ENCODE data around the gene C10orf143.

Gene C10orf143

DNA sequence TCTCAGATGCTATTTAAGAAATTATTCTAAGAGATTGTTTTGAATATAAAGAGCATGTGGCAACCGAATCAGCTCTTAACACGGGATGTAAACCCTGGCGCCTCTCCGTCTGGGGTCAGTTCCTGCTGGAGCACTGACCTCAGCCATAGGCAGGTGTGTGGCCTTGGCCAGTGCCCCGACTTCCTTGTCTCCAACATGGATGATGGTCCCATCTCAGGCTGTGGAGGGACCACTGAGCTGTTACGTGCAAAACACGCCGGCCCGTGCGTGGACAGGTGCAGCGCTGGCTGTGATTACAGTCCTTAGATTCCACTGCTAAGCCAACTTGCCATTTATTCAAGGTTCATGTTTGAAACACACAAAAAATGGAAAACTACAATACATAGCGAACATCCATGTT is 59.9 kb downstream of the C10orf143 start:
- no peak for DNase-seq

DNA sequence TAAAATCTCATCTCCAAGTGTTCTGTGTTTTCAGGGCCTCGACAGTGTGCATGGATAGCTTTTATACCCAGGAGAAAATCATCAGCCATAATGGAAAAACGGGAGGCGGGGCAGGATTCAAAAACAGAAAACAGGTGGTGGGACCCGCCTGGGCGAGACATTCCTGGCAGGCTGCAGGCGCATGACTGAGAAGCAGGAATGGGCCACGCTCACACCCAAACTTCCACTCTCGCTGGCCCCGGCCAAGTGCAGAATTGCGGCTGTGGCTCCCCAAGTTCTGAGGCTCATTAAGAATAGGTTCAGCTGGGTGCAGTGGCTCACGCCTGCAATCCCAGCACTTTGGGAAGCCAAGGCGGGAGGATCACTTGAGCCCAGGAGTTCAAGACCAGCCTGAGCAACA is 60.6 kb downstream of the C10orf143 start:
- no peak for DNase-seq

DNA sequence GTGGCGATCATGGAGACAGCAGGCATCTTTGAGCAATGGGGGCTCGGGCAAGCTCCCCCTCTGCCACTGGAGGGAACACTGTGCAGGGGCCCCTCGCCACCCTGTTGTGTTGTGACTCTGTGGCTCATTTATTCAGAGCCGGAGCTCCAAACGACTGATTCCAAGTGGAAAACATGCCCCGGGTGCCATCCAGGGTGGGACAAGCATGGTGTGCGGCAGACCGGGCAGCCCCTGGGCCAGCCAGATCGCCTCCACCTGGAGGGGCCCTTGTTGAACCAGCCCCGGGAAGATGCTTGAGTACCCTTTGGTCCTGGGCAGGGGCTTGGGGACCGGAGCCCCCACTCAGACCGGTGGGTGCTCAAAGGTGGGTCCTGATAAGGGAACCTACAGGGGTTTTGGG is 61.4 kb downstream of the C10orf143 start:
- DNase-seq = no peak

DNA sequence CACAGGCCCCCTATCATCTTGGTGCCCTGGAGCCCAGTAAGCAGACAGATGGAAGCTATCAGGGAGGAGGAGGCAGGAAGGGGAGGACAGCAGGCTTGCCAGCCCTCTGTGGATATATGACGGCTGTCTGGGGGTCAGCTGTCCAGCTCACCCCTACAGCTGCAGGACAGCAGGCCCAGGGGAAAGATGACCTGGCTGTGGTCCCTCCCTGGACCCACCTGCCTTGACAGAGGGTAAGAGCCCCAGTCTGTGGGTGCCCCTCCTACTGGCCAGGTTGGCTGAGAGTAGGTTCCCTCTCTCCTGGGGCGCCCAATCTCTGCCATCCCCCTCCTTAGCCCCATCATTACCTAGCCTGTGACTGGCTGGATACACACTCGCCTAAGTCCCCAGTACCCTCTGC is 62.5 kb downstream of the C10orf143 start:
- no peak for DNase-seq

DNA sequence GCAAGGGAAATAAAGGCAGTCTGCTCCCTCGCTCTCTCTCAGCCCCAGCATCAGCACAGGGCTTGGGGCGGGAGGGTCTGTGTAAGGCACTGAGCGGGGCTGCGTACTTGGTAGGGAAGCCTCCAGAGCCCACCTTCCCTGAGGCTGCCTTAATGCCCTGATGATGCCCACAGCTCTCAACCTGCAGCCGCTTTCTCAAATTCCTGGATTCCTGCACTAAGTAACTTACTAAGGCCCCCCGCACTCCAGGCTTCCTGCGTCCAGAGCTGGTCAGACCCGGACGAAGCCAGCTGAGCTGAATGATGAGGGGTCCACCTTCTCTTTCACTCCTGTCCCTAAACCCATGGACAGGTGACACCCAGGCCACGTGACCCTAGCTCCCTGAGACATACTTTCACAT is 63.3 kb downstream of the C10orf143 start:
- DNase-seq = no peak

DNA sequence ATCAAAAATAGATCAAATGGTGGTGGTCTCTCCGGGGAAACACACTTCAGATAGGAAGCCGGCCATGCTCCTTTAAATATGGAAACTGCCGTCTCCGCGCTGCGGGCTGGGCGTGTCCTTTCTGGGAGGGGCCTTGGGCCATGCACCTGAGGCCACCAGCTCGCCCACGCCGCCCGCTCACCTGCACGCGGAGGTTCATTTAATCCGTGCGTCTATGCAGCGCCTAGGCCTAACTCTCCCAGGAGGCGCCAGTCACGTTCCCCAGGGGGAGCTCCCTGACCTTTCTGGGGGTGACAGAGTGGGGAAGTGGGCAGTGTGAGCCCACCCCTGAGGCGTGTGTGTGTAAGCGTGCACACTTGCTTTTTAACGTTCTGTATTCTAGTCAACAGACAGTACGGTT is 64.0 kb downstream of the C10orf143 start:
- no peak for DNase-seq

DNA sequence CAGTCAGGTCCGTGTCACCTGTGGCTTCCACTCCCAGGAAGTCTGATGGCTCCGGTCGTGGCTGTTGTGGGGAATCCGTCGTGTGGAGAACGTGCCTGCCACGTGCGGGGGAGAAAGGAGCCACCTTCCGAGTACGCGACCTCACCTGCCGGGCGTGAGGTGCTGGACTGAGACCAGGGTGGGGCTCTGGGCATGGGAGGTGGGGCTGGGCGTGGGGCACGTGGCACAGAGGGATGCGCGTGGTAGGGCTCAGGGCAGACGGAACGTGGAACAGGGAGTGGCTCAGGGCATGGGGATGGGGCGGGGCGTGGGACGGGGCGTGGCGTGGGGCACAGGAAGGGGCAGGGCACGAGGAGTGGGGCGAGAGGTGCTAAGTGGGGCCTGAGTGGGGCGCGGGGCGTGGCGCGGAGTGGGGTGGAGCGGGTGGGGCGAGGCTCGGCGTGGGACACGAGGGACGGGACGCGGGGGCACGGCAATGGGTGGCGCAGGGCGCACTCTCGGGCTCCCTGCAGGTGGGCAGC is 64.8 kb downstream of the C10orf143 start:
- no peak for DNase-seq

DNA sequence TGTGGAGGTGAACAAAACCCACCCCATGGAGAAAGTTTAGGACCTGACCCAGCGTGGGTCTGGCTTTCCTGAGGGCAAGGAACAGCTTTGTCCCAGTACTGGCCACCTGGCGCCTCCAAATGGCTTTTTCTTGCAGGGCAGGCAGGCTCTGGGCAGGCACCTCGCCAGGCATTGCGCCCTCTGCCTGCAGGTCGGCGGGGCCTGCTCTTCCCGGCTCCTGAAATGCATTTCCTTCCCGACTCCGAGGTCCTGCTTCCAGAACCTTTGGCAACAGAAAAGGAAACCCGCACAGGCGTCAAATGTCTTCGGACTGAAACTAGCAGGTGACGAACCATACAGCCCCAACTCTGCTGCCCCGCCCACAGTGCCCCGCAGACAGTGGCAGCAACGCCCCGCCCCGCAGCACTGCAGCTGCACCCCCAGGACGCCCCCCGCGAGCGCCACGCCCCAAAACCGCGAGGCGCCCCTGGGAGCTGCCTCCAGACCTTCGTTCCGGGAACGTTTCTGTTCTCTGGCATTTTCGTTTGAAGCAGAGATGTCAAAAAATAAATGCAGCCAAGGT is 65.5 kb downstream of the C10orf143 start:
- no peak for DNase-seq

DNA sequence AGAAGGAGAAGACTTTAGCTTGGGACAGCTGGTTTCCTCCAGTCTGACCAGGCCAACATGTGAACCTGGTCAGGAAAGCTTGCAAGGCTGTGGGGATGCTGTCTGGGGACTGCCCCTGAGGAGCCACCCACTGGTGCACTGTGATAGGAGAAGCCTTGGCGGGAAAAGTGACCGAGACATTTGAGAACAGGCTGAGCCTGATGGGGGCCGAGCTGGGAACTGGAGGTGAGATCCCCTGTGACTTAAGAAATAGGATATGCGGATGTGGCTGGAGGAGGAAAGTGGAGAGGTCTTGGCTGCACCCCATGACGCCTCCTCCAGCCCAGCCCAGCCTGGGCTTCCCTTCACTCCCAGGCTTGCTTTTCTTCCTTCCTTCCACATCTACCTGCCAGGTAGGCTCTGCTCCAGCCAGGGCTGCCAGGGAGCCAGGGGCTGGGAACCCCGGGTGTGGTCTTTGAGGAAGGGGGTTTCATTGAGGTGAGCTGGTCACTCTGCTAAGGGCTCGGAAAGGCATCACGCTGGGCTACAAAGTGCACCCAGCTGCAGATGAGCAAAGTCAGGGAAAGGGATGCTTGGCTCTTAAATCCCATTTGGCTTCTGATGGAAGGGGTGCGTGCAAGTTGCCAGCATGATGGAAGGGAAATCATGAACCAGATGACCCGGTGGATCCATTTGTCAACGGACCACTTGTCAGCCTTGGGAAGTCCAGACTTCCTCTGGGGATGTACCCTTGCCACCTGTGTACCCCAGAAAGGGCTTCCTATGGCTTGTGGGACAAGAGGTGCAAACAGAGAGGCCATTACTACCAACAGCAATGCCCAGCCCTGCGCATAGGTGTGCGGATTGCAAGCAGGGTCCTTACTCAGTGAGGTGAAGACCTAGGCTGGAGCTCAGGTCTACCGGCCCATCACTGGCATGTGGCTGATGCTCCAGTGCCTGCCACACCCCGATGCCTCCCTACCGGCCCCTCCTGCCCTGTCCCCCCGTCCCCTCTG is 66.3 kb downstream of the C10orf143 start:
- no peak for DNase-seq

DNA sequence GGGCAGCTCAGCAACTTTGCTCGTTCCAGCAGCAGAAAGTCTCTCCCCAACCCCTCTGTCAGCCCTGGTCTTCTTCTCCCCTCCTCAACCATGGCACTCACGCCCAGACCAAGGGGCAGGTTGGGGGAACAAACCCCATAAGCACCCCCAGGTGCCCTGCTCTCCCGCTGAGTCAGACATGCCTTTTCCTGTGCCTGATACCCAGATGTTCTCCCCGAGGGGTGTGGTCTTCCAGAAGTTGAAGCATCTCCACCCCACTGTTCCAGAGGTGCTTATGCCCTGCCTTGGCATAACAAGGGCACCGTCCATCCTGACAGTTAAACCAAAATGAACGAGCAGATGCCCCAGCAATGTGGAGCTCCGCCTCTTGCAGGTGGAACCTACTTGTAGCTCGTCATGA is 67.1 kb downstream of the C10orf143 start:
- DNase-seq = no peak

DNA sequence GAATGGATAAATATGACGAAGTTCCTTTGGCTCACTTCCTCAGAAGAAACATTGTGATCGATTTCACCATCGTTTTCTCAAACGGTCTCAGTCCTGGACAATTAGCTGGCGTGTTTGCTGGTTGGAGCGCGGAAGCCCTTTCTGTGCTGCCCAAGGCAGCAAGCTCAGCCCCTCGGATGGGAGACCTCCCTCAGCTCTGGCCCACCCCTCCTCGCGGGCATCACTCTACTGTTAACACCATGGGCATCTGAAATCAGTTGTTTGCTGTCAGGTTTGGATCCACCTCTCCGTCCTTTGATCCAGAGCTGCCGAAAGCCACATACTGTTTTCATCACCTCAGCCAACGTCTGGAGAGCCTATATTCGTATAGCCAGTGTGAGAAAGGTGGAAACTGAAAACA is 68.2 kb downstream of the C10orf143 start:
- DNase-seq = no peak

DNA sequence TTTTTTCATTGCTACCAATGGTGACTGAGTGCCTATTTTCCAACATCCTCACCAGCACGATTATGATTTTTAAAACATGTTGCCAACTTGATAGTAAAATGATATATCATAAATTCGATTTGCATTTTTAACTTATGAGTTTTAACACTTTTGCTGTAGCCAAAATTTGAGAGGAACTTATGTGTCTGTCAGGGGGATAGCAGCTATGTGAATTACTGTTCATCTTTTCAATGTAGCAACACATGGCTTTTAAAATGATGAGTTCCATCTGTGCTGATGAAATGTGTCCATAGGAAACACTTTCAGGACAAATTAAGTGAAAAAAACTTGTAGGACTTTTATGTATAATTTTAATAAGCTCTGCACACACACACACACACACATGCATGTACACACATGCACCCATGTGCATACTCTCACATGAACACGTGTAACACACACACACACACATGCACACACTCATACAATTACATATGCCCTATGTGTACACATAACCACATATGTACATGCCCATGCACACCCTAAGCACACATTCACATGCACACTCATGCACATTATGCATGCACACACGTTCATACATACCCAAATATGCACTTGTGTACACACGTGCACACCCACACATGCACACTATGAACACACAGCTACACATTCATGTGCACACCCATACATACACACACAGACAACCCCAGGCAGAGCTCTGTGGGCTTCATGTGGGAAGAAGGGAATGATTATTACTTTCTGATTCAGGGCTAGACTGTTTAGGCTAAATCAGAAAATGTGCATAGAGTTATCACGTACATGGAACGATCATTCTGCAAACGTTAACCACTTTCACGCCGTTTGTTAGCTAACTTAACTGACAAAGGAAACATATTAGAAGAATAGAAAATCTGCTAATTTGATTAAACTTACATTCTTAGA is 68.9 kb downstream of the C10orf143 start:
- no peak for DNase-seq

DNA sequence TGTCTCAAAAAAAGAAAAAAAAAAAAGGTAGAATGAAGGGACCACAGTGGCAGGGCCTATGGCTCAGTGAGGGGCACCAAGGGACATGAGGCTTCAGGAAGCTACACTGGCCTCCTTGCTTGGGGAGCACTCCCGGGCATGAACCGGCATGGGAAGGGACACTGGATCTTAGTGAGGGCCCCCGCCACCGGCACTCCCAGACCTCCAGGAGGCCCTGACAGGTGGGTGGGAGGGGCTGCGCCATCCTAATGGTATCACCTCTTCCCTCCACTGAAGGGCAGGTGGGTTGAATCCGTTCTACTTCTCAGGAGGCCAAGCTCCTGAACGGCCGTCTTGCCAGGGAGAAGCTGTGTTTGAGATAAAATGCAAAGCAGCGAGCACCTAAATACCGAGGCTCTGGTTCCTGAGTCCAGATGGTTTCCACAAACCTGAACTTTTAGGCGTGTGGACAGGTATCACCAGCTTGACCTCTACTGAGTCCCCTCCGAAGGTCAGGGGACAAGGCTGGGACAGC is 69.8 kb downstream of the C10orf143 start:
- no peak for DNase-seq

DNA sequence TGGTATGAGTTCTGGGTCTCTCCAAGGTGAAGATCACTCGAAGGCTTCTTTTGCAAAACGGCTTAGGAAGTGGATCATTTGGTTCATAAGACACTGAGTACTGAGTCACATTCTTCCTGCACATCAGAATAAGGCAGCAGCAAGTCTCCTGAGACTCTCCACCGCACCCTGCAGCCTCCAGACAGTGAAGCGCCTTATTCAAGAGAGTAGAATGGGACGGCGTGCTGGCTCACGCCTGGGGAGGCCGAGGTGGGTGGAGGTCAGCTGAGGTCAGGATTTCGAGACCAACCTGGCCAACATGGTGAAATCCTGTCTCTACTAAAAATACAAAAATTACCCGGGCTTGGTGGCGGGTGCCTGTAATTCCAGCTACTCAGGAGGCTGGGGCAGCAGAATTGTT is 70.3 kb downstream of the C10orf143 start:
- no peak for DNase-seq

DNA sequence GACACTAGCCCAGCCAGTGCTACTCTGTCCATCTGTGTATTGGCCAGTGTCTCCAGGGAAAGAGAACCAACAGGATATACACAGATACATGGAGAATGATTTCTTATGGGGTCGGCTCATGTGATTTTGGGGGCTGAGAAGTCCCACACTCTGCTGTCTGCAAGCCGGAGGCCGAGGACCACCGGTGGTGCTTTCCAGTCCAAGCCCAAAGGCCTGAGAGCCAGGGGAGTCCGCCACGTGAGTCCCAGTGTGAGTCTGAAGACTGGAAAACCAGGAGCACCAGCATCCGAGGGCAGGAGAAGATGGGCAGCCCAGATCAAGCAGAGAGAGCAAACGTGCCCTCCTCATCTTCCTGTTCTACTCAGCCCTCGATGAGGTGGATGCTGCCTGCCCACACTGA is 71.5 kb downstream of the C10orf143 start:
- DNase-seq = no peak

DNA sequence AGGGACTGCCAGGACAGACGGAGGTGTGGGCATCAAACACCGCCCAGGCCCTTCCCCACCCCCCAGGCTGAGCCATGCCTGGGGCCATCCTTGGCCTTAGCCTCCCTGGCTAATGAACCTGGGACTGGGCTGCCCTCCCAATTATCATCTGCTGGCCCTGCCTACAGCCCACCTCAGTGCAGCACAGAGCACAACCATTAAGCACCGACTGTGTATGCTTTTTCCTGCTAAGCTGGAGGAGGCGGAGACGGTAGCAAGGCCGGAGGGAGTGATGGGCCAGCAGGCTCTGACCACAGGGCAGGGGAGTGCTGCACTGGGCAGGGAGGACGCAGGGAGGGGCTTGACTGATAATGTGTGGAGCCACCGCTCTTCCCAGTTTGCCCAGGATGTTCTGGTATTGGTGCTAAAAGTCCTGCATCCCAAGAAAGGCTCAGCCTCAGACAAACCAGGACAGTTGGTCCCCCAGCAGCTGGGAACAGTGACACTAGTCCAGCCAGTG is 72.0 kb downstream of the C10orf143 start:
- no peak for DNase-seq

DNA sequence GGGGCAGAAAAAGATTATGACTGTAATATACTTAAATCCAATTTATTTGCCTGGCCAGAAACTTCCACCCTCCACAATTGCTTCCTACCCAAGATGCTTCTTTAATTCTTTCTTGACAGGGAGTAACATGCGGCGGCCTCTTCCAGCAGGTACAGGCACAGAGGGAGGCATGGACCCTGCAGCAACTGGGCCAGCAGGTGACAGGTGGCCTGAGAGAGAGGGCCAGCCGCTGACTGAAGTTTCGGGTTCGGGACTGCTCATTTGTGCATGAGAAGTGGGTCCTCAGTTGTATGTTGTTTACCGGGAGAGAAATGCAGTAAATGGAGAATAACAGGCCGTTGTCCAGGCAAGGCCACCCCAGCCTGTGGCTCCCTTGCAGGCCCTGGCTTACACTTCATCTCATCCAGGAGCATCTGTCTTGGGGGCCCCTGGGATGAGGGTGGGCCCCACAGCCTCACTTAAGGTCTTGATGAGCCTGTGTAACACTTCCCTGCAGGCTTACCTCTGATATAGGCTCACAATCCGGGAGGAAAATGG is 72.5 kb downstream of the C10orf143 start:
- no peak for DNase-seq

DNA sequence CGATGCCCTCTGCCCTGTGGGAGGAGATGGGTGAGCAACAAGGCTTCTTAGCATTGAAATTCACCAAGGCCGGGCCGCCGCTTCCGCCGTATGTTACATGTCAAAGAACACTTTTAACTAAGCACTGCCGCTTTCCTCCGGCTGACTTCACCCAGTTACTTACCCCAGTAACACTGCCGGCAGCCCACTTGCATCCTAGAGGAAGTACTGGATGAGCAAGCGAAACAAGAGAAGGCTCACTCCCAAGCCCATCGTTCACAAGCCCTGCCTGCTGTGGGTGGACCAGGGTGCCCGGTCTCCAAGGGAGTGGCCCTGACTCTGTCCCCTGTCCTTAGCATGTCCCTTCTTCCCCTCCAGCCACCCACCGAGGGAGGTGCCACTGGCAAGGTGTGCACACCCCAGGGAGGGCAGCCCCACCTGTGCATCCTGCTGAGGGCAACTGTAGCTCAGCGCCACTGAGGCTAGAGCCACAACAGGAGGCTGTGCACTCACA is 73.4 kb downstream of the C10orf143 start:
- DNase-seq = no peak

DNA sequence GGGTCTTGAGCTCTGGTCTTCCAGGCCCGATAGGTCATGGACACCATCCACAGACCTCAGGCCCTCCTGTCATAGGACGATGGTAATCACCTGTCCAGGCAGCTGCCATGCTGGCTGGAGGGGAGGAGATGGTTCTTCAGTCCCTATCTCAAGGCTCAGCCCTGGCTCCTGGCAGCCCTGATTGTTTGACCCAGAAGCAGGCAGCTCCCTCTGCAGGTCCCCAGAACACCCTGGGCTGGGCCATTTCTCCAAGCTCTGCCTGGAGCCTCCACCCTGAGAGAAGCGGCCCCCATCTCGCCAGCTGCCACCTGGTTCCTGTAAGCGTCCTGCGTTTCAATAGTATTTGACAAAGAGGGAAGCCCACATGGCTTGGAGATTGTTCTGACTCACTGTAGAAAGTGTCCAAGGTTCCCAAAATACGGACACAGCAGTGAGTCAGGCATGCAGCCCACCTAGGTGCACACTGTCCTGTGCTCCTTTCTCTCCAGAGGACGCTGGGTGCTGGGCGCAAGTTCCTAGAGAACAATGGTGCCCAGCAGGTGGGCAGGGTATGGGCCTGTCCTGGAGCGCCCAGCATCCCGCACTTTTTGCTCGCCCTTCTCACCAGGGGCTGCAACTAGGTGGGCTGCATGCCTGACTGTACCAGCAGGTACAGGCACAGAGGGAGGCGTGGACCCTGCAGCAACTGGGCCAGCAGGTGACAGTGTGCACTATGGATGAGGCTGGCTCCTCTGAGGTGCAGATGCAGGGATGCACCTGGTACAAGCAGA is 74.1 kb downstream of the C10orf143 start:
- no peak for DNase-seq

DNA sequence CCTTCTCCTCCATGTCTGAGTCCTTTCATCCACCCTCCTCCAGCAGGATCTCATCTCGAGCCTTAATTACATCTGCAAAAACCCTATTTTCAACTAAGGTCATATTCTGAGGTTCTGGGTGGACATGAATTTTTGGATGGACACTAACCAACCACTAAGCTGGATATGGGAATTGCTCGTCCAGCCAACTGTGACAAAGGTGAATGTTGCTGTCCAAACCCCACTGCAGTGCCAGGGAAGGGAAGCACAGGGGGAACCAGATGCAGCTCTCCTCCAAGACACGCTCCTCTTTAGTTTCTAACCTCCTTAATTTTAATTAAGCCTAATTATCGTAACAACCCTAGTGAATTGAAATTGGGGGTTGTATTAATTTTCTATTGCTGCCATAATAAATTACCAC is 81.4 kb downstream of the C10orf143 start:
- no peak for DNase-seq

DNA sequence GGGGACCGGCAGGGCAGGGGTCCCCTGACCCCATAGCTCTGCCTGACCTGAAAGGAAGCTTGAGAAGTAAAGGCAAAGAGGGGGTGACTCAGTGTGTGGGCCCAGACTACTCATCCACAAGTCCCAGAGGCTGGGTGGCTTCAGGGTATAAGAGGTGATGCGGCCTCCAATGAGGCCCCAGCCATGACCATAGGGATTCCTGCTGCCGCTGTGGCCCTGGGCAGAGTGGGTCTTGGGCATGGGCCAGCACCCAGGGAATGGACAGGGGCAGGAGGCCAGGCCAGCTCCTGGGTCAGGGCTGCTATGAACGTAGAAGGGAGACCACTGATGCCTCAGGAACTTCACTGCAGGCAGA is 82.2 kb downstream of the C10orf143 start:
- no peak for DNase-seq

Measured in stimulated activated naive CD4-positive, alpha-beta T cell treated with Interleukin-2 at 50 U/mL for 16 hours (primary cell).